Activated naive CD4-positive, alpha-beta T cell treated with anti-CD3 and anti-CD28 coated beads, Interleukin-2, amount 50 U/mL, for 16 hours (primary cell): Measurements from ENCODE around the gene EIF3A.

Source experiments
- DNase-seq: peaks from one replicate; pipeline ENCODE4 v3.0.0-alpha.2; 2020

The EIF3A gene

GRCh38 chr10:119001717-119002500 is 78.7 kb downstream of the EIF3A start:
- DNase-seq, result no peak

- no peak for DNase-seq
Observed at GRCh38 chr10:118998183-118998582, 82.4 kb downstream of the EIF3A start.

GRCh38 chr10:118997379-118997778 is 83.2 kb downstream of the EIF3A start:
- DNase-seq, result no peak

- no peak for DNase-seq
Observed at GRCh38 chr10:118995739-118996138, 84.9 kb downstream of the EIF3A start.

GRCh38 chr10:118994321-118994720 is 86.3 kb downstream of the EIF3A start:
- DNase-seq, result no peak

- no peak for DNase-seq
Observed at GRCh38 chr10:118993214-118993613, 87.4 kb downstream of the EIF3A start.

- no peak for DNase-seq
Observed at GRCh38 chr10:118992496-118992895, 88.1 kb downstream of the EIF3A start.

- DNase-seq, result no peak
Observed at GRCh38 chr10:118990326-118990725, 90.3 kb downstream of the EIF3A start.

- no peak for DNase-seq
Observed at GRCh38 chr10:118986815-118987790, 93.5 kb downstream of the EIF3A start.

- no peak for DNase-seq
Observed at GRCh38 chr10:118985576-118985975, 95.0 kb downstream of the EIF3A start.
